Medulla oblongata (tissue), 1 donor: ENCODE measurements around the gene TUBGCP6.

ENCODE experiments used
- DNase-seq: peaks from one replicate; pipeline ENCODE4 v3.0.0-alpha.2; 2015; ENCODE audit errors: extremely low spot score

TUBGCP6 gene

GRCh38 chr22:50227579-50228215 is 17.1 kb downstream of the TUBGCP6 start:
- DNase-seq: no peak

- DNase-seq: no peak
These were observed 18.0 kb downstream of the TUBGCP6 start for GRCh38 chr22:50226875-50227165.

- DNase-seq: no peak
These were observed 18.6 kb downstream of the TUBGCP6 start for GRCh38 chr22:50226063-50226874.

GRCh38 chr22:50225200-50225969 is 19.4 kb downstream of the TUBGCP6 start:
- no peak for DNase-seq

- no peak for DNase-seq
These were observed 20.8 kb downstream of the TUBGCP6 start for GRCh38 chr22:50224071-50224470.

- no peak for DNase-seq
These were observed 22.3 kb downstream of the TUBGCP6 start for GRCh38 chr22:50222508-50222907.

GRCh38 chr22:50221410-50222300 is 23.2 kb downstream of the TUBGCP6 start:
- DNase-seq: no peak

GRCh38 chr22:50220603-50221409 is 24.0 kb downstream of the TUBGCP6 start:
- no peak for DNase-seq

GRCh38 chr22:50219800-50220602 is 24.8 kb downstream of the TUBGCP6 start:
- no peak for DNase-seq

- DNase-seq: no peak
These were observed 25.7 kb downstream of the TUBGCP6 start for GRCh38 chr22:50218996-50219727.

- DNase-seq: no peak
These were observed 26.4 kb downstream of the TUBGCP6 start for GRCh38 chr22:50218153-50218995.

GRCh38 chr22:50217543-50218152 is 27.2 kb downstream of the TUBGCP6 start:
- DNase-seq: no peak

- no peak for DNase-seq
These were observed 27.9 kb downstream of the TUBGCP6 start for GRCh38 chr22:50216684-50217520.

GRCh38 chr22:50216055-50216683 is 28.7 kb downstream of the TUBGCP6 start:
- DNase-seq: no peak

GRCh38 chr22:50215297-50216054 is 29.3 kb downstream of the TUBGCP6 start:
- DNase-seq: no peak

GRCh38 chr22:50213263-50213662 is 31.6 kb downstream of the TUBGCP6 start:
- no peak for DNase-seq
